Ovary (tissue), 9 donors: ENCODE measurements around the gene ANK3. TPM values are rescaled to one million over a fixed set of nuclear protein-coding genes. Genes with fewer than 3 reads are reported as not detected.

Experiments used
- DNase-seq, 5 donors: peaks; one replicate each; pipeline ENCODE4 v3.0.0-alpha.2; 2019 to 2020
- H3K27ac ChIP-seq, 2 donors: fragments of 200-600 bp; one replicate each; pipeline versions ENCODE4 v1.5.1 to v1.8.0; 2019 to 2022
- H3K27me3 ChIP-seq: fragments of 200-600 bp; one replicate; pipeline ENCODE4 v1.8.0; 2022
- H3K36me3 ChIP-seq: fragments of 200-600 bp; sonication (generic); one replicate; pipeline ENCODE4 v1.5.1; 2019
- H3K4me1 ChIP-seq: one replicate; pipeline ENCODE4 v1.8.1; 2013; ENCODE audit warnings: mild to moderate bottlenecking, moderate library complexity; ENCODE audit not compliant: insufficient read depth
- H3K4me3 ChIP-seq: fragments of 200-600 bp; sonication (generic); one replicate; pipeline ENCODE4 v1.5.1; 2017
- H3K9me3 ChIP-seq, 2 donors: fragments of 200-600 bp in 1 of 2; sonication (generic) in 1 of 2; one replicate each; pipeline versions ENCODE4 v1.5.1 to v1.8.1; 2013 to 2019; ENCODE audit warnings: mild to moderate bottlenecking in 1 of 2, moderate library complexity in 1 of 2
- EP300 ChIP-seq: sonication (generic); formaldehyde crosslinking; IDR thresholded peaks from one replicate; pipeline ENCODE4 v1.6.1; 2017; ENCODE audit warnings: antibody characterized with exemption
- POLR2A ChIP-seq: fragments of 450-650 bp; IDR thresholded peaks from one replicate; pipeline ENCODE4 v1.6.1; 2017; ENCODE audit warnings: antibody characterized with exemption, mild to moderate bottlenecking, moderate library complexity
- WGBS, 3 donors: extraction: QIAGEN DNeasy Blood & Tissue Kit in 1 of 3; methylation state at CpG; one replicate each; pipeline versions ENCODE4 v1.1.5 to v1.1.7; 2013 to 2017; 5-methylcytosine and 5-hydroxymethylcytosine counted together
- intact Hi-C, 4 donors: fragments of 100-400 bp; cut with DNase I; formaldehyde crosslinking; loops; one replicate each; pipeline versions ENCODE4 v1.11.0 to v1.15.1; 2022 to 2023
- polyA plus RNA-seq, 2 donors: library from polyadenylated mRNA; stranded (reverse); fragments of 200-250 nt in 1 of 2; fragments of 350-450 nt in 1 of 2; fragmentation: Illumina TruSeq in 1 of 2; extraction: RNeasy Lipid Tissue Mini Kit (QIAGEN cat#74804) in 1 of 2; gene quantifications; one replicate each; pipeline ENCODE4 v1.2.3, GENCODE V29; 2013 to 2014
- total RNA-seq, 7 donors: library from RNA; depleted of rRNA in 2 of 7; stranded (reverse); fragments of >200 nt in 2 of 7; fragmentation: NEBNext Ultra II Directional in 3 of 7; extraction: Animal tissue kit (Norgen Biotek cat#: 25700) in 3 of 7; gene quantifications; one replicate each; pipeline versions ENCODE4 v1.1.0 to v1.2.4, GENCODE V29; 2016 to 2023
- TF ChIP-seq, protein P1 (sequence below), 3 donors: fragments of 450-650 bp in 2 of 3; fragments of 200-600 bp in 1 of 3; IDR thresholded peaks; one replicate each; pipeline versions ENCODE4 v1.5.1 to v1.8.0; 2016 to 2022; ENCODE audit warnings: antibody characterized with exemption in 3 of 3, mild to moderate bottlenecking in 1 of 3
- donor health status: DM: no; HTN: no; CAD: no; lungs with moderate emphysema.
- donor health status: DM: no; HTN: no; CAD: no.
- donor health status: Bipolar disorder and iron deficiency.
- donor health status: DM: yes; HTN: yes; CAD: no.
- donor health status: DM: no; HTN: no; CAD: no.
- donor health status: DM: yes; HTN: yes; CAD: no.

Gene ANK3
- total and polyA plus RNA-seq, 9 donors: 11.4 to 74.1 (median 28.3) TPM

DNA sequence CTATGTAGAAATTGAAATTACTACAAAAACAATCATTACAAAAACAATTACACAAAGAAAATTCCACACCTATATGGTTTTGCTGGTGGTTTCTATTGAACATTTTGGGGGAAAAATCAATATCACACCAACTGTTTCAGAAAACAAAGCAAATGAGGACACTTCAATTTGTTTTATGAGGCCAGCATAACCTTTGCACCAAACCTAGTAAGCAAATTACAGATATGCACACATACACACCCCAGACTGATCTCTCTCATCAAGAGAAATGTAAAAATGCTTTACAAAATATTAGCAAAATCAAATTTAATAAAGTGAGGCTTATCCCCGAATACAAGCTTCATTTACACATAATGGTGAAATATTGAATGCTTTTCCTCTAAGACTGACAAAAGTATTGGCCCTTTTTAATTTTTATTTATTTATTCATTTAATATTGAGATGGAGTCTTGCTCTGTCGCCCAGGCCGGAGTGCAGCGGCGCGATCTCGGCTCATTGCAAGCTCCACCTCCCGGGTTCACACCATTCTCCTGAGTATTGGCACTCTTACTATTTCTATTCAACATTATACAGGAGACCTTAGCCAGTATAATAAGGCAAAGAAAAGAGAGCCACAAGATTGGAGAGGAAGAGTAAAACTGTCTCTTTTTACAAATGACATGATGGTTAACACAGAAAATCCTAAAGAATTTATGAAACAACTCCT lies 13.6 kb upstream of the ANK3 start:
- intact Hi-C loops: no loop called here
- H3K36me3 ChIP-seq: no peaks in the 10 kb centered on the region
- no peak for TF ChIP-seq EP300
- no peak for TF ChIP-seq POLR2A
- TF ChIP-seq, protein P1, sequence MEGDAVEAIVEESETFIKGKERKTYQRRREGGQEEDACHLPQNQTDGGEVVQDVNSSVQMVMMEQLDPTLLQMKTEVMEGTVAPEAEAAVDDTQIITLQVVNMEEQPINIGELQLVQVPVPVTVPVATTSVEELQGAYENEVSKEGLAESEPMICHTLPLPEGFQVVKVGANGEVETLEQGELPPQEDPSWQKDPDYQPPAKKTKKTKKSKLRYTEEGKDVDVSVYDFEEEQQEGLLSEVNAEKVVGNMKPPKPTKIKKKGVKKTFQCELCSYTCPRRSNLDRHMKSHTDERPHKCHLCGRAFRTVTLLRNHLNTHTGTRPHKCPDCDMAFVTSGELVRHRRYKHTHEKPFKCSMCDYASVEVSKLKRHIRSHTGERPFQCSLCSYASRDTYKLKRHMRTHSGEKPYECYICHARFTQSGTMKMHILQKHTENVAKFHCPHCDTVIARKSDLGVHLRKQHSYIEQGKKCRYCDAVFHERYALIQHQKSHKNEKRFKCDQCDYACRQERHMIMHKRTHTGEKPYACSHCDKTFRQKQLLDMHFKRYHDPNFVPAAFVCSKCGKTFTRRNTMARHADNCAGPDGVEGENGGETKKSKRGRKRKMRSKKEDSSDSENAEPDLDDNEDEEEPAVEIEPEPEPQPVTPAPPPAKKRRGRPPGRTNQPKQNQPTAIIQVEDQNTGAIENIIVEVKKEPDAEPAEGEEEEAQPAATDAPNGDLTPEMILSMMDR (IDR thresholded peaks at IDR 0.05): no peak
- no peaks in the 10 kb centered on the region for H3K27me3 ChIP-seq
- no peak for DNase-seq
- 92 to 97% (median 92%) methylated on average over 8 of the region's 8 CpGs for WGBS, 3 donors
- H3K4me3 ChIP-seq: no peak overlapping the region
- no peaks in the 10 kb centered on the region for H3K9me3 ChIP-seq
- H3K4me1 ChIP-seq: peaks cover 4% of the 10 kb centered on the region
- H3K27ac ChIP-seq: no peak overlapping the region

DNA sequence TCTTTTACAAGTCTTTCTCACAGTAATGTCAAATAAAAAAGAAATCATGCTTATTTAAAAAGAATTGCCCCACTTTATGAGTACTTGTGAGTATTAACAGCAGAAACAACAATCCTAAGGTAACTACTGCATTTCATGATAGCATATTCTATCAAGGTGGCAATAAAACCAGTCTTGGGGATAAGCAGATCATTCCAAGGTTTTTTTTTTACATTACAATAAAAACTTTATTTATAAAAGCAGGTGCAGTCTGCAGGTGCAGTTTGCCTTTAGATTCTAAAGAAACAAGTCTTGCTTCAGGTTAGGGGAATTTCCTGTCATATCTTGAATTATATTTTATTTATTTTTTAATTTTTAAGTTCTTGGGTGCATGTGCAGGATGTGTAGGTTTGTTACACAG lies 10.7 kb upstream of the ANK3 start:
- DNase-seq: no peak
- Histone ChIP-seq H3K4me1 (peaks cover 4% of the 10 kb centered on the region), H3K27ac (no peak overlapping the region), H3K4me3 (no peak overlapping the region), H3K9me3 (no peaks in the 10 kb centered on the region), H3K36me3 (no peaks in the 10 kb centered on the region), H3K27me3 (no peaks in the 10 kb centered on the region)
- no peak for TF ChIP-seq POLR2A
- intact Hi-C loops: no loop called here

DNA sequence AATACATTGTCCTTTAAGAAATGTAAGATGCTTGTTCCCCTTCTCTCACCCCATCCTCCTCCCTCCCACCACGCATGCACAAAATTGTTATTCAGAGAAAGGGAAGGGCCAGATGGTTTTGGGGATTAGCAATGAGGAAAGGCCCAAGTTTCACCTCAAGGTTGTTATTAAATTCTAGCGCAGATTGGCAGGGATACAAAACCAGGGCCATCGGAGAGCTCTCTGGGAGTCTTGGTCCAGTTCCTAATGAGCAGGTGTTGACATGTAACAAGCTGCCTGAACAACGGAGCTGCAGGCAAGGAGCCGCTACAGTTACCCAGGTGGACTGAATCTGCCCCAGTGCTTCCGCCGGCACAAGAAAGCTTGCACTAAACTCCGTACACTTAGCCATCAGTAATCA lies 9.7 kb upstream of the ANK3 start:
- no peaks in the 10 kb centered on the region for H3K27me3 ChIP-seq
- no peak for DNase-seq
- peaks cover 4% of the 10 kb centered on the region for H3K4me1 ChIP-seq
- no peaks in the 10 kb centered on the region for H3K36me3 ChIP-seq
- H3K4me3 ChIP-seq: no peak overlapping the region
- no peak overlapping the region for H3K27ac ChIP-seq
- no peaks in the 10 kb centered on the region for H3K9me3 ChIP-seq
- WGBS, 3 donors: 36 to 63% (median 39%) methylated on average over 8 of the region's 8 CpGs
- intact Hi-C loops: no loop called here
- TF ChIP-seq EP300 (no peak), POLR2A (no peak)
- TF ChIP-seq, protein P1 (IDR thresholded peaks at IDR 0.05): no peak

DNA sequence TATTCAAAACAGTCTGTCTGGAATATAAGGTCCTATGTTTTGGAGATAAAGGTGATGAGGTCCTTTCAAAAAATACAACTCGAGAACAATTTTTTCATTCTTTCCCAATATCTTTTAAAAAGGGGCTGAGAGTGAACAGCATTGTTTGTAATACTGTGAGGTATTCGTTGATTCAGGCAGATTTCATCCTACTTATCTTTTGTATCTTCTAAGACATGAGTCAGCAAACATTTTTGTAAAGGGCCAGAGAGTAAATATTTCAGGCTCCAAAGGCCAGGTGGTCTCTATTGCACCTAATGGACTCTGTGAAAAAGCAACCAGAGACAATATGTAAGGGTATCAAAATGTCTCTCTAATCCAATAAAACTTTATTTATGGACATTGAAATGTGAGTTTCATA lies 8.1 kb upstream of the ANK3 start:
- intact Hi-C loops: no loop called here
- Histone ChIP-seq H3K27me3 (no peaks in the 10 kb centered on the region), H3K36me3 (no peaks in the 10 kb centered on the region), H3K9me3 (no peaks in the 10 kb centered on the region), H3K4me3 (no peak overlapping the region), H3K4me1 (peaks cover 4% of the 10 kb centered on the region), H3K27ac (no peak overlapping the region)
- no peak for DNase-seq
- TF ChIP-seq EP300: no peak
- TF ChIP-seq, protein P1 (IDR thresholded peaks at IDR 0.05): no peak
- TF ChIP-seq POLR2A: no peak
- WGBS, 3 donors: 84 to 88% (median 86%) methylated on average over 2 of the region's 2 CpGs

DNA sequence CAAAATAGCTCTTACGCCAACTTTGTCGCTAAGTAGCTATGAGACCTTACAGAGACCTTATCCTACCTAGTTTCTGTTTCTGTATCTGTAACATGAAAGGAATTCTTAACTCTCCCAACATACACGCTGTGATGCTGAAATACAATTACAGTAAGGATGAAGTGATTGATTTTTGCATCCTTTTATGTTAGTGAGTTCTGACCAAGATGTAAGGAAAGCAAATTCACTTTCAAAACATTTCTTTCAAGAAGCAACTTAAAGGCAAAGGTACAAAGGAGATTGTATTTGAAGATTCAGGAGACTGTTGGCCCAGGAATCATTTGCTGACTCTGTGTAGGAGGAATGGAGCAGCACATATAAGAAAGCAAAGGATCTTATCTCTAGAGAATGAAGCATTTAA lies 7.1 kb upstream of the ANK3 start:
- Histone ChIP-seq H3K27me3 (no peaks in the 10 kb centered on the region), H3K9me3 (no peaks in the 10 kb centered on the region), H3K4me1 (peaks cover 4% of the 10 kb centered on the region), H3K4me3 (no peak overlapping the region), H3K36me3 (no peaks in the 10 kb centered on the region), H3K27ac (no peak overlapping the region)
- DNase-seq: no peak
- whole genome bisulfite sequencing, 3 donors: 89 to 92% (median 92%) methylated on average over 3 of the region's 3 CpGs
- intact Hi-C loops: no loop called here
- TF ChIP-seq EP300 (no peak), POLR2A (no peak)
